Right ventricle myocardium inferior (tissue), 1 donor: ENCODE data around the gene PPFIA4. TPM values are rescaled to one million over a fixed set of nuclear protein-coding genes. Genes with fewer than 3 reads are reported as not detected.

ENCODE experiments used
- ATAC-seq: fragments of 200-7000 bp; cut with Tn5 transposase; one replicate; pipeline ENCODE4 v1.9.1; 2020; ENCODE audit warnings: mild to moderate bottlenecking, moderate library complexity
- DNase-seq: peaks from one replicate; pipeline ENCODE4 v3.0.0; 2021; ENCODE audit errors: missing footprints
- intact Hi-C: fragments of 100-400 bp; cut with DNase I; formaldehyde crosslinking; loops from one replicate; pipeline ENCODE4 v1.11.0; 2022
- total RNA-seq: library from RNA; stranded (reverse); fragmentation: NEBNext Ultra II Directional; extraction: Animal tissue kit (Norgen Biotek cat#: 25700); gene quantifications from one replicate; pipeline ENCODE4 v1.2.1, GENCODE V29; 2021
- donor health status: DM: no; HTN: yes; CAD: no; lungs with severe emphysema.

PPFIA4 gene
- total RNA-seq, 1 donor from 2014 or later: 22.2 TPM

DNA sequence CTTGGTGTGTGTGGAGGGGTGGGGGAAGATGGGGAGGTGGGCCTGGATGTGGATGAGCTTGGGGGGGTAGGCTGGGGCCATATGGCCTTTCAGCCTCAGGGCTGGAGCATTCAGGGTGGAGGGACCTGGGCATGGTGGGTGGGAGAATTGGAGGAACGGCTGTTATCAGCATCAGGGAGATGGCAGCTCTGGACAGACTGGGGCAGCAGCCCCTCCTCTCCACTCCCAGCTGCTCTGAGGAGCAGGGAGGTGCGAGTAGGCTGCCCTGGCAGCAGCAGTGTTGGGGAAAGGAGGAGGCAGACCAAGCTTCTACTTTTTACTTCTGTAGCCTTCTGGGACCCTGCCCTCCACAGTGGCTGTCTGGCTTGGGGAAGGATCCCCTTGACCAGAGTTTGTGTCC, 10.2 kb downstream of the PPFIA4 start:
- DNase-seq (no peak), ATAC-seq (no peak)
- intact Hi-C loops: loop anchor here (5.0 kb wide), 1 partner anchor 91 kb away; the partner anchor contains the start of gene ADORA1

- intact Hi-C loops: loop anchor here (5.0 kb wide), 1 partner anchor 90 kb away; the partner anchor contains the start of gene ADORA1
- ATAC-seq (peak; percentile 29), DNase-seq (no peak)
Measured at GRCh38 chr1:203037509-203038190, 11.4 kb downstream of the PPFIA4 start.

GRCh38 chr1:203038217-203038741, 12.0 kb downstream of the PPFIA4 start:
- intact Hi-C loops: loop anchor here (5.0 kb wide), 1 partner anchor 89 kb away; the partner anchor contains the start of gene ADORA1
- ATAC-seq (peak; percentile 83), DNase-seq (peak; percentile 75)

DNA sequence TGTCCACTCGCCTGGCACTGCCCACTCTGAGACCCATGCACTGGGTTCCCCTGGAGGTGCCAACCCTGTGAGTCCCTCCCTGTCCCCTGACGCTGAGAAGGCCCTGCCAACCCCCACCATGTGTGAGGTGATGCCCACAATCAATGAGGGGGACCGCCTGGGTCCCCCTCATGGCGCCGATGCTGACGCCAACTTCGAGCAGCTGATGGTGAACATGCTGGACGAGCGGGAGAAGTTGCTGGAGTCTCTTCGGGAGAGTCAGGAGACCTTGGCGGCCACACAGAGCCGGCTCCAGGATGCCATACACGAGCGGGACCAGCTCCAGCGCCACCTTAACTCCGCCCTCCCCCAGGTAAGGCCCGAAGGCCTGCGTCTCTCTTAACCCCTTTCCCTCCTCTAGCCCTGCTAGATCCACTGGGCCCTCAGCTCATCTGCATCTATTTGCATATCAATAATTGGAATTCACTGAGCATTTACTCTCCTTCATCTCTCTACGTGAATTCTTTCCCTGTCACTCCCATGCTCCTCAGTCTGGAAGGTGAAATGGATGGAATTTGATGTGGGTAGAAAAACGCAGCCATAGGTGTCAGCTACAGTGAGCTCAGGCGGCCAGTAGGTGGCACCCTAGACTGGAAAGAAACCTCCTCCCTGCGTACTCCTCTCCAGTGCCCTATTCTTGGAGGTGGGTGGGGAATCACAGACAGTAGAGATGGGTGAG, 12.8 kb downstream of the PPFIA4 start:
- peak; percentile 87 for DNase-seq
- peak; percentile 85 for ATAC-seq
- intact Hi-C loops: loop anchor here (1.0 to 5.0 kb wide), 4 partner anchors 88 to 229 kb away; partner anchors contain the start of gene ADORA1

- intact Hi-C loops: loop anchor here (1.0 to 5.0 kb wide), 4 partner anchors 87 to 228 kb away; partner anchors contain the start of gene ADORA1
- ATAC-seq (no peak), DNase-seq (no peak)
Measured at GRCh38 chr1:203039609-203040512, 13.6 kb downstream of the PPFIA4 start.

- ATAC-seq (no peak), DNase-seq (no peak)
- intact Hi-C loops: no loop called here
Measured at GRCh38 chr1:203040513-203041275, 14.4 kb downstream of the PPFIA4 start.

DNA sequence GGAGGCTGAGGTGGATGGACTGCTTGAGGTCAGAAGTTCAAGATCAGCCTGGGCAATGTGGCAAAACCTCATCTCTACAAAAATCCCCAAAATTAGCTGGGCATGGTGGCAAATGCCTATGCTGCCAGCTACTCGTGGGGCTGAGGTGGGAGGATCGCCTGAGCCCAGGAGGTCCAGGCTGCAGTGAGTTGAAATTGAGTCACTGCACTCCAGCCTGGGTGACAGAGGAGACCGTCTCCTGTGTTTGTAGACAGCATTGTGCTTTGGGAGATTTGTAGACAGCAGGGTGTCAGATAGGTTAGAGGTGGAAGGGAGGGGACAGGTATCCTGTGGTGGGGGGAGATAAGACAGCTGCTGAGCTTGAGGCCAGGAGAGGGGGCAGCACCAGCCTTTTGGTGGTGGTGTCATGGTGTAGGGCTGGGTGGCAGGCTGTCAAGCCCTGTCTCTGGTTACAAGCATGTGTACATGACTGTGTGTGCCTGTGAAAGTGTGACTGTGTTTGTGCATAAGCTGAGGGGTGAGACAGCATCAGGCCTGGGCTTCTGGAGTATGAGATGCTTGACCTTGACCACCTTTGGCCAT, 15.2 kb downstream of the PPFIA4 start:
- ATAC-seq: no peak
- intact Hi-C loops: no loop called here
- no peak for DNase-seq

GRCh38 chr1:203043830-203044545, 17.7 kb downstream of the PPFIA4 start:
- DNase-seq: no peak
- intact Hi-C loops: no loop called here
- ATAC-seq: no peak

GRCh38 chr1:203044546-203045250, 18.4 kb downstream of the PPFIA4 start:
- ATAC-seq (no peak), DNase-seq (no peak)
- intact Hi-C loops: no loop called here

GRCh38 chr1:203045336-203045735, 19.0 kb downstream of the PPFIA4 start:
- intact Hi-C loops: no loop called here
- no peak for ATAC-seq

GRCh38 chr1:203045821-203046594, 19.7 kb downstream of the PPFIA4 start:
- peak; percentile 35 for ATAC-seq
- DNase-seq: no peak
- intact Hi-C loops: no loop called here

More at GRCh38 chr1:203045336-203045735, 19.0 kb downstream of the PPFIA4 start:
- DNase-seq: no peak

DNA sequence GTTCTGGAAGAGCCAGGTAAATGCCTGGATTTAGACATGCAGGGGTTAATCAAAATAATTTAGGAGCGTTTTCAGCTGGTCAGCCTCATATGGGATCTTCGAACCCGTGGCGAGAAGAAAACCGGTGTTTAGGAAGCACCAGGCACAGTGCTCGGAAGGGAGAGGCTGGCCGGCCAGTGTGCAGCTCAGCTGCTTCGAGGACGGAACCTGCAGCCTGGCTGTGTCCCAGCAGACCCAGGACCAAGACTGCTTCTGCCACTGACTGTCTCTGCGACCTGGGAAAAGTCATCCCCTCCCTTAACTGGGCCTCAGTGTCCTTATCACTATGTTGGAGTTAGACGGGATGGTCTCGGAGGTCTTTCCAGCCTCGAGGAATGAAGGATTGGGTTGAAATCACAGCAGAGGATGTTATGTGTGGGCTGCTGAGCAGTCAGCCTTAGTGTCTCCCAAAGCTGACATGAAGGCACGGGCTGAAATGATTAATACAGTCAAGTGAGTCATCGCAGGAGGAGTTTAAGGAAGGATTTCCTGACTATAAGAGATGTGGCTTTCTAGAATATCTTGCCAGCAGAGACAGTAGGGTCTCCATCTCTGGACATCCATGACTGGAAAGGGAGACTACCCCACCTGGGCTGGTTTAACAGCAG, 20.8 kb downstream of the PPFIA4 start:
- ATAC-seq: no peak
- intact Hi-C loops: no loop called here
- no peak for DNase-seq

DNA sequence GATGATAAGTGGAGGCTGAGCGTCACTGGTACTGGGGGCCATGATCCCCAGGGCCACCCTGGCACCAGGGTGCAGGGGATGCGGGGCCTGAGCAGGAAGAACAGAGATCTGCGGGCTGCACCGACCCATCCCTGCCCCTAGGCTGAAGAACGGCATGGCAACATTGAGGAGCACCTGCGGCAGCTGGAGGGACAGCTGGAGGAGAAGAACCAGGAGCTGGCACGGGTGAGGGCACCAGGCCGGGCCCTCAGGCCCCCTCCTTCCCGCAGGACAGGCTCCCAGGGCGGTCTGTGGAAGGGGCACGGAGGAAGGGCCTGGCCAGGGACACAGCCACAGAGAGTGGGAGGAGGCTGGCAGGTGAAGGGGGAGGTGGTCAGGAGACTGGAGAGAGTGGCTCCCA, 21.8 kb downstream of the PPFIA4 start:
- intact Hi-C loops: no loop called here
- ATAC-seq (no peak), DNase-seq (no peak)

DNA sequence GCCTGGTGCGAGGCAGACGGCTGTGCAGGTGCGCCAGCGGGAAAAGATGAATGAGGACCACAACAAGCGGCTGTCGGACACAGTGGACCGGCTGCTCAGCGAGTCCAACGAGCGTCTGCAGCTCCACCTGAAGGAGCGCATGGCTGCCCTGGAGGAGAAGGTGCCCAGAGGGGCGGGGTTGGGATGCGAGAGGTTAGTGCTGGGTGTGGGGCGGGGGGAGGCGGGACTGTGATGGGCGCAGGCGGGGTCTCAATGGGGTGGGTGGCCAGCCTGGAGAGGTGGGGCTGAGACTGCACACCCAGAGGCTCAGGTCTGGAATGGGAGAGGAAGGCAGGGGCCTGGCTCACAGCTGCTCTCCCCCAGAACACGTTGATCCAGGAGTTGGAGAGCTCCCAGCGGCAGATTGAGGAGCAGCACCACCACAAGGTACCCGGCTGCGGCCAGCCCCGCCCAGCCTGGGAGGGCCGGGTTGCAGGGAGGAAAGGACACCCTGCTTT, 22.3 kb downstream of the PPFIA4 start:
- intact Hi-C loops: no loop called here
- DNase-seq (no peak), ATAC-seq (no peak)

DNA sequence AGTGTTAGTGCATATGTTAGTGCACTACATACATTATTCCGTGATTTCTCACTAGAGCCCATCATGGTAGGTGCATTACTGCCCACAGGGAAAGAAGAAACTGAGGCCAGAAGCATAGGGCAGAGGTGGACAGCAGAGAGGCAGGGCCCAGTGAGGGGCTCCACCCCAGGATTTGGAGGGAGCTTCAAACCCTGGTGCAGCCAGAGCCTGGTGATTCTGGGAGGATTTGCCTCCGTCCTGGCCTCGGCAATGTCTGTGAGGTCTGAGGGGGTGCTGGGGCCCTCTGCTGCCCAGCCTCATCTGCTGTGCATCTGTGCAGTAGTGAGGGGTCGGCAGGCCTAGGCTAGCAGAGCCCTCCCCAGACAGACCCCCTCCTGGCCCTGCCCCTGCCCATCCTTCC, 22.8 kb downstream of the PPFIA4 start:
- intact Hi-C loops: no loop called here
- no peak for ATAC-seq

More for the DNA sequence above, 22.8 kb downstream of the PPFIA4 start:
- no peak for DNase-seq
